Stomach (tissue), 4 donors: ENCODE results near the gene DRC3.

Source experiments
- EP300 ChIP-seq: sonication (generic); formaldehyde crosslinking; IDR thresholded peaks from one replicate; pipeline ENCODE4 v1.6.1; 2017; ENCODE audit warnings: antibody characterized with exemption
- POLR2A ChIP-seq, 4 donors: fragments of 450-650 bp; IDR thresholded peaks; one replicate each; pipeline ENCODE4 v1.6.1; 2016; ENCODE audit warnings: antibody characterized with exemption in 4 of 4, control low read depth in 2 of 4, mild to moderate bottlenecking in 1 of 4, moderate library complexity in 1 of 4
- TF ChIP-seq, protein P1 (sequence below), 7 experiments: fragments of 450-650 bp in 4 of 7; fragments of 200-600 bp in 3 of 7; sonication (generic) in 3 of 7; IDR thresholded peaks; one replicate each; pipeline ENCODE4 v1.5.1; 2016 to 2019; ENCODE audit warnings: antibody characterized with exemption in 7 of 7, control low read depth in 2 of 7, mild to moderate bottlenecking in 1 of 7

DNA sequence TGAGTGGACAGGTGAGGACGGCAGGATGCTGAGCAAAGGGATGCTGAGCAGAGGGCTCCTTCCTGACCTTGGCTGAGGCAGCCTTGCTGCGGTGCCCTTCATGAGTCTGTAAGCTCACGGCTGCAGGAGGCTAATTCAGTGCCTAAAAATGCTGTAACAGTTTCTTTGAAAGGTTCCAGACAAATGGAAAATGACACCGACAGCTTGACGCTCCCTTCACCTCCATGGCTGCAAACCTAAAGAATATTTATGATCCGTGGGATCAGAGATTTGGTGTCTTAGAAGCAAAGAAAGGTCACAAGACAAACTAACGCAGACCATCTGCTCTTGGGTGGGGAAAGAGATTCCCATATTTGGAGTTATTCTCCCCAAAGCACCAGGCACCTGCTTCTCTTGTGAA lies 28.4 kb upstream of the DRC3 start:
- TF ChIP-seq EP300 (no peak), POLR2A (IDR thresholded peaks at IDR 0.05) (no peak)
- TF ChIP-seq, protein P1, sequence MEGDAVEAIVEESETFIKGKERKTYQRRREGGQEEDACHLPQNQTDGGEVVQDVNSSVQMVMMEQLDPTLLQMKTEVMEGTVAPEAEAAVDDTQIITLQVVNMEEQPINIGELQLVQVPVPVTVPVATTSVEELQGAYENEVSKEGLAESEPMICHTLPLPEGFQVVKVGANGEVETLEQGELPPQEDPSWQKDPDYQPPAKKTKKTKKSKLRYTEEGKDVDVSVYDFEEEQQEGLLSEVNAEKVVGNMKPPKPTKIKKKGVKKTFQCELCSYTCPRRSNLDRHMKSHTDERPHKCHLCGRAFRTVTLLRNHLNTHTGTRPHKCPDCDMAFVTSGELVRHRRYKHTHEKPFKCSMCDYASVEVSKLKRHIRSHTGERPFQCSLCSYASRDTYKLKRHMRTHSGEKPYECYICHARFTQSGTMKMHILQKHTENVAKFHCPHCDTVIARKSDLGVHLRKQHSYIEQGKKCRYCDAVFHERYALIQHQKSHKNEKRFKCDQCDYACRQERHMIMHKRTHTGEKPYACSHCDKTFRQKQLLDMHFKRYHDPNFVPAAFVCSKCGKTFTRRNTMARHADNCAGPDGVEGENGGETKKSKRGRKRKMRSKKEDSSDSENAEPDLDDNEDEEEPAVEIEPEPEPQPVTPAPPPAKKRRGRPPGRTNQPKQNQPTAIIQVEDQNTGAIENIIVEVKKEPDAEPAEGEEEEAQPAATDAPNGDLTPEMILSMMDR (IDR thresholded peaks at IDR 0.05), result no peak
